ENCODE data around the gene LSR. TPM values are rescaled to one million over a fixed set of nuclear protein-coding genes. Genes with fewer than 3 reads are reported as not detected.

LSR gene
- total and polyA plus RNA-seq, 2 of the 4 experiments (the other 2 are of a cell fraction), result 0.18 to 0.44 TPM

GRCh38 chr19:35199481-35199880 is 49.3 kb upstream of the LSR start:
- no peaks in the 10 kb centered on the region for H3K9me1 ChIP-seq (ENCODE audit: insufficient read depth, low read length)
- no TSS peak for BruUV-seq (replicated peaks)
- no peak overlapping the region for H2AFZ ChIP-seq (replicated peaks; ENCODE audit: low read length, poor library complexity)
- H4K5ac ChIP-seq (ENCODE audit: low read depth, low read length), result no peak overlapping the region
- in situ Hi-C loops (cut with MboI; ENCODE audit: low sequenced_read_pairs), result no loop called here
- no peak overlapping the region for H3K4me3 ChIP-seq (ENCODE audit: insufficient read depth, low read depth, low read length)
- H3K27me3 ChIP-seq (ENCODE audit: control insufficient read depth, insufficient read depth, low read length), result peaks cover 8% of the 10 kb centered on the region
- dilution Hi-C loops (cut with HindIII; ENCODE audit: low sequenced_read_pairs, unreplicated experiment), result no loop called here
- no peak overlapping the region for H4K8ac ChIP-seq (ENCODE audit: low read depth in 2 of 2, low read length in 2 of 2)
- H2AK9ac ChIP-seq (replicated peaks; ENCODE audit: low read depth, low read length, poor library complexity), result no peak overlapping the region
- no peak overlapping the region for H3K4ac ChIP-seq (ENCODE audit: low read depth, low read length)
- no peak overlapping the region for H3K18ac ChIP-seq (ENCODE audit: low read depth, low read length)
- H3K9ac ChIP-seq (ENCODE audit: low read depth, low read length), result no peak overlapping the region
- no peaks in the 10 kb centered on the region for H3K36me3 ChIP-seq (ENCODE audit: control insufficient read depth, insufficient read depth, low read length)
- ATAC-seq (ENCODE audit: low read depth) (no peak), DNase-seq (no peak)
- H3K23ac ChIP-seq (ENCODE audit: low read depth, low read length), result no peak overlapping the region
- no peaks in the 10 kb centered on the region for H4K20me1 ChIP-seq (ENCODE audit: insufficient read depth, low read length)
- H2BK15ac ChIP-seq (ENCODE audit: low read depth, low read length), result no peak overlapping the region
- H3K4me2 ChIP-seq (ENCODE audit: low read depth, low read length), result no peak overlapping the region
- no peak overlapping the region for H2BK5ac ChIP-seq (ENCODE audit: low read depth, low read length, poor library complexity, severe bottlenecking)
- H3K9me3 ChIP-seq (ENCODE audit: control insufficient read depth, insufficient read depth, low read length), result no peaks in the 10 kb centered on the region
- no peak overlapping the region for H4K91ac ChIP-seq (ENCODE audit: insufficient read depth, low read depth, low read length)
- intact Hi-C loops (cut with micrococcal nuclease), result no loop called here
- H3K79me1 ChIP-seq (ENCODE audit: low read depth in 1 of 2, low read length in 2 of 2), result no peaks in the 10 kb centered on the region
- WGBS, 2 experiments (ENCODE audit: extremely low coverage in 2 of 2, insufficient read length in 1 of 2), result no CpG with 5 or more reads among the region's 2 CpGs
- POLR2A ChIA-PET (ENCODE audit: unreplicated experiment), result interaction anchor here (0.5 kb wide), 1 partner anchor 24 kb away, joined by 4 read pairs; no protein-coding TSS in a partner anchor
- H3K4me1 ChIP-seq (ENCODE audit: control insufficient read depth, insufficient read depth, low read length), result no peaks in the 10 kb centered on the region
- no peak overlapping the region for H2BK120ac ChIP-seq (ENCODE audit: low read depth, low read length)
- H3K27ac ChIP-seq (ENCODE audit: insufficient read depth, low read length), result no peak overlapping the region
- H3K56ac ChIP-seq (ENCODE audit: extremely low read depth, insufficient read depth, low read length), result no peak overlapping the region
- CTCF ChIA-PET, result interaction anchor here (0.6 kb wide), 1 partner anchor 15 kb away, joined by 3 read pairs; no protein-coding TSS in a partner anchor
- H3K14ac ChIP-seq (replicated peaks; ENCODE audit: low read depth, low read length), result no peak overlapping the region
- H2AK5ac ChIP-seq (ENCODE audit: low read depth, low read length), result no peak overlapping the region
- H2BK20ac ChIP-seq (ENCODE audit: low read depth, low read length), result no peak overlapping the region
- TF ChIP-seq, protein P1, sequence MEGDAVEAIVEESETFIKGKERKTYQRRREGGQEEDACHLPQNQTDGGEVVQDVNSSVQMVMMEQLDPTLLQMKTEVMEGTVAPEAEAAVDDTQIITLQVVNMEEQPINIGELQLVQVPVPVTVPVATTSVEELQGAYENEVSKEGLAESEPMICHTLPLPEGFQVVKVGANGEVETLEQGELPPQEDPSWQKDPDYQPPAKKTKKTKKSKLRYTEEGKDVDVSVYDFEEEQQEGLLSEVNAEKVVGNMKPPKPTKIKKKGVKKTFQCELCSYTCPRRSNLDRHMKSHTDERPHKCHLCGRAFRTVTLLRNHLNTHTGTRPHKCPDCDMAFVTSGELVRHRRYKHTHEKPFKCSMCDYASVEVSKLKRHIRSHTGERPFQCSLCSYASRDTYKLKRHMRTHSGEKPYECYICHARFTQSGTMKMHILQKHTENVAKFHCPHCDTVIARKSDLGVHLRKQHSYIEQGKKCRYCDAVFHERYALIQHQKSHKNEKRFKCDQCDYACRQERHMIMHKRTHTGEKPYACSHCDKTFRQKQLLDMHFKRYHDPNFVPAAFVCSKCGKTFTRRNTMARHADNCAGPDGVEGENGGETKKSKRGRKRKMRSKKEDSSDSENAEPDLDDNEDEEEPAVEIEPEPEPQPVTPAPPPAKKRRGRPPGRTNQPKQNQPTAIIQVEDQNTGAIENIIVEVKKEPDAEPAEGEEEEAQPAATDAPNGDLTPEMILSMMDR (conservative IDR thresholded peaks at IDR 0.05; ENCODE audit: low read depth, low read length), result no peak
- TF ChIP-seq CHD1 (IDR thresholded peaks at IDR 0.05; ENCODE audit: low read depth, low read length) (no peak), RFX5 (IDR thresholded peaks at IDR 0.05; ENCODE audit: low read depth, low read length) (no peak), NFE2L2 (IDR thresholded peaks at IDR 0.05; ENCODE audit: low read depth, low read length) (no peak), POLR2A (IDR thresholded peaks at IDR 0.05; ENCODE audit: low read depth, low read length) (no peak), BHLHE40 (IDR thresholded peaks at IDR 0.05; ENCODE audit: low read depth, low read length) (no peak)

Measured in IMR-90 (cell line).